T-helper 1 cell treated with Interleukin-12 subunit alpha and Interleukin-12 subunit beta and Interleukin-4 antibody, amounts not matched to agents 30 μg/mL and 1 μg/mL, for 36 hours (primary cell): ENCODE data around the gene PROKR1.
A peak's percentile ranks its signal among the peaks of the same experiment; 100 is the strongest.
"Not testable (repeated sequence)": the region's sequence is repeated elsewhere in the genome, so short reads cannot be mapped to it uniquely, and the experiment has no call there.

Source experiments
- H3K27ac Mint-ChIP-seq: one replicate; pipeline ENCODE4 v1.8.0; 2021; ENCODE audit warnings: mild to moderate bottlenecking, mixed read lengths
- H3K27me3 Mint-ChIP-seq: one replicate; pipeline ENCODE4 v1.8.0; 2021; ENCODE audit warnings: low read depth, mixed read lengths
- H3K36me3 Mint-ChIP-seq: one replicate; pipeline ENCODE4 v1.8.0; 2021; ENCODE audit warnings: low read depth, mixed read lengths
- H3K4me1 Mint-ChIP-seq: one replicate; pipeline ENCODE4 v1.8.0; 2021; ENCODE audit warnings: low read depth, mixed read lengths
- H3K4me3 Mint-ChIP-seq: one replicate; pipeline ENCODE4 v1.8.0; 2021; ENCODE audit warnings: mild to moderate bottlenecking, moderate library complexity, mixed read lengths
- H3K9me3 Mint-ChIP-seq: one replicate; pipeline ENCODE4 v1.8.0; 2021; ENCODE audit warnings: mixed read lengths

Gene PROKR1

GRCh38 chr2:68643011-68643873 is at the start of gene PROKR1:
TSS of gene PROKR1 (plus strand) at chr2:68643579. CDS start at chr2:68645822, 2,243 bp downstream.
- peaks cover 78% of the 10 kb centered on the region for H3K27me3 Mint-ChIP-seq
- H3K27ac Mint-ChIP-seq, result no peak within 1 kb of the TSS

GRCh38 chr2:68594041-68594440 is 49.3 kb upstream of the PROKR1 start:
- H3K36me3 Mint-ChIP-seq, result no peaks in the 10 kb centered on the region
- H3K27me3 Mint-ChIP-seq, result peaks cover 18% of the 10 kb centered on the region
- no peak overlapping the region for H3K4me3 Mint-ChIP-seq
- H3K4me1 Mint-ChIP-seq, result peaks cover 4% of the 10 kb centered on the region
- peaks cover under 1% of the 10 kb centered on the region for H3K9me3 Mint-ChIP-seq
- H3K27ac Mint-ChIP-seq, result no peak overlapping the region

More at GRCh38 chr2:68643011-68643873, at the start of gene PROKR1:
- Mint-ChIP-seq H3K9me3 (no peaks in the 10 kb centered on the region), H3K4me3 (peak within 1 kb of the TSS; percentile 48), H3K36me3 (peaks cover 2% of the 10 kb centered on the region), H3K4me1 (peaks cover 10% of the 10 kb centered on the region)

- Mint-ChIP-seq H3K27ac (no peak overlapping the region), H3K4me1 (peaks cover 4% of the 10 kb centered on the region), H3K27me3 (peaks cover 24% of the 10 kb centered on the region), H3K9me3 (peaks cover 9% of the 10 kb centered on the region), H3K4me3 (no peak overlapping the region), H3K36me3 (no peaks in the 10 kb centered on the region)
These were observed 48.5 kb upstream of the PROKR1 start for GRCh38 chr2:68594674-68595492.

- not testable (repeated sequence) for H3K4me1 Mint-ChIP-seq, H3K27ac Mint-ChIP-seq, H3K36me3 Mint-ChIP-seq, H3K4me3 Mint-ChIP-seq
- Mint-ChIP-seq H3K27me3 (peaks cover 24% of the 10 kb centered on the region), H3K9me3 (peaks cover 14% of the 10 kb centered on the region)
These were observed 47.9 kb upstream of the PROKR1 start for GRCh38 chr2:68595493-68595785.

GRCh38 chr2:68600495-68600894 is 42.9 kb upstream of the PROKR1 start:
- peaks cover 29% of the 10 kb centered on the region for H3K27me3 Mint-ChIP-seq
- H3K4me3 Mint-ChIP-seq, result not testable (repeated sequence)

GRCh38 chr2:68603059-68603458 is 40.3 kb upstream of the PROKR1 start:
- Mint-ChIP-seq H3K9me3 (peaks cover 22% of the 10 kb centered on the region), H3K27me3 (peaks cover 24% of the 10 kb centered on the region), H3K36me3 (no peaks in the 10 kb centered on the region), H3K4me3 (no peak overlapping the region), H3K4me1 (peaks cover 2% of the 10 kb centered on the region), H3K27ac (no peak overlapping the region)

More at GRCh38 chr2:68600495-68600894, 42.9 kb upstream of the PROKR1 start:
- not testable (repeated sequence) for H3K4me1 Mint-ChIP-seq, H3K27ac Mint-ChIP-seq, H3K36me3 Mint-ChIP-seq
- H3K9me3 Mint-ChIP-seq, result peaks cover 22% of the 10 kb centered on the region

- Mint-ChIP-seq H3K36me3 (no peaks in the 10 kb centered on the region), H3K27me3 (peaks cover 18% of the 10 kb centered on the region), H3K4me3 (no peak overlapping the region), H3K9me3 (peaks cover 21% of the 10 kb centered on the region), H3K4me1 (peaks cover 2% of the 10 kb centered on the region), H3K27ac (no peak overlapping the region)
These were observed 39.3 kb upstream of the PROKR1 start for GRCh38 chr2:68604077-68604476.

- Mint-ChIP-seq H3K4me3 (no peak overlapping the region), H3K9me3 (peaks cover 19% of the 10 kb centered on the region), H3K27ac (no peak overlapping the region)
These were observed 37.4 kb upstream of the PROKR1 start for GRCh38 chr2:68605939-68606338.

GRCh38 chr2:68606759-68607158 is 36.6 kb upstream of the PROKR1 start:
- Mint-ChIP-seq H3K27ac (no peak overlapping the region), H3K4me1 (peaks cover 2% of the 10 kb centered on the region), H3K4me3 (no peak overlapping the region), H3K36me3 (no peaks in the 10 kb centered on the region), H3K9me3 (peaks cover 20% of the 10 kb centered on the region), H3K27me3 (peaks cover 13% of the 10 kb centered on the region)

More at GRCh38 chr2:68605939-68606338, 37.4 kb upstream of the PROKR1 start:
- Mint-ChIP-seq H3K36me3 (no peaks in the 10 kb centered on the region), H3K27me3 (peaks cover 13% of the 10 kb centered on the region), H3K4me1 (peaks cover 2% of the 10 kb centered on the region)

- Mint-ChIP-seq H3K27me3 (peaks cover 13% of the 10 kb centered on the region), H3K27ac (no peak overlapping the region), H3K9me3 (peaks cover 27% of the 10 kb centered on the region), H3K36me3 (no peaks in the 10 kb centered on the region), H3K4me3 (no peak overlapping the region), H3K4me1 (peaks cover 2% of the 10 kb centered on the region)
These were observed 35.5 kb upstream of the PROKR1 start for GRCh38 chr2:68607837-68608236.

GRCh38 chr2:68612765-68613519 is 30.4 kb upstream of the PROKR1 start:
- Mint-ChIP-seq H3K9me3 (peaks cover 30% of the 10 kb centered on the region), H3K27me3 (no peaks in the 10 kb centered on the region), H3K4me3 (no peak overlapping the region), H3K4me1 (no peaks in the 10 kb centered on the region), H3K36me3 (no peaks in the 10 kb centered on the region), H3K27ac (no peak overlapping the region)

- H3K27ac Mint-ChIP-seq, result no peak overlapping the region
- H3K36me3 Mint-ChIP-seq, result no peaks in the 10 kb centered on the region
- H3K27me3 Mint-ChIP-seq, result no peaks in the 10 kb centered on the region
- no peaks in the 10 kb centered on the region for H3K4me1 Mint-ChIP-seq
- H3K9me3 Mint-ChIP-seq, result peaks cover 16% of the 10 kb centered on the region
- no peak overlapping the region for H3K4me3 Mint-ChIP-seq
These were observed 22.6 kb upstream of the PROKR1 start for GRCh38 chr2:68620772-68621171.

- no peaks in the 10 kb centered on the region for H3K36me3 Mint-ChIP-seq
- H3K27ac Mint-ChIP-seq, result no peak overlapping the region
- H3K4me1 Mint-ChIP-seq, result no peaks in the 10 kb centered on the region
- H3K27me3 Mint-ChIP-seq, result no peaks in the 10 kb centered on the region
- H3K4me3 Mint-ChIP-seq, result no peak overlapping the region
- H3K9me3 Mint-ChIP-seq, result peaks cover 10% of the 10 kb centered on the region
These were observed 19.6 kb upstream of the PROKR1 start for GRCh38 chr2:68623820-68624219.

GRCh38 chr2:68627615-68628014 is 15.8 kb upstream of the PROKR1 start:
- Mint-ChIP-seq H3K4me3 (no peak overlapping the region), H3K27ac (no peak overlapping the region), H3K4me1 (no peaks in the 10 kb centered on the region), H3K27me3 (peaks cover 10% of the 10 kb centered on the region), H3K9me3 (no peaks in the 10 kb centered on the region), H3K36me3 (no peaks in the 10 kb centered on the region)
